ENCODE data around the gene C1orf167.

Gene C1orf167

DNA sequence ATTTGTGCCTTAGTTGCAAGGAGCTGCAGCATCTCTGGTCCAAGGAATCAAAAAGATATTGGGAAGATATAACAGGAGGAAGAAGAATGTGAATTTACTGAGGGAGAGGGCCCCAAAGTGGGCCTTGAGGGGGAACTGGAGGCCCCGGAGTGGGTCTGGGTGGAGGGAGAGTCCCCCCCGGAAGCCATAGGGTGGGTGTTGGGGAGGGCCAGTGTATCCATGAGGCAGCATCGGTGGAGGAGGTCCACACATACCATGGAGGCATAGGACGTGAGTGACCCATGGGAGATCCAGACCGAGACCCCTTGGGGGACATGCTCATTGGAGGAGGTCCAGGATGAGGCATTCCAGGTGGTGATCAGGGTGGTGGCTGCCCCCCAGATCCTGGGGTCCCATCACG, 708 bp upstream of the C1orf167 start:
- DNase-seq (ENCODE audit: low read depth in 1 of 2, low spot score in 1 of 2): no peak
- TF ChIP-seq JUND (IDR thresholded peaks at IDR 0.05; ENCODE audit: low read depth): no peak
- in situ Hi-C loops (cut with HindIII; ENCODE audit: low pct_unique_long_range_greater_than_20kb, low sequenced_read_pairs): no loop called here

DNA sequence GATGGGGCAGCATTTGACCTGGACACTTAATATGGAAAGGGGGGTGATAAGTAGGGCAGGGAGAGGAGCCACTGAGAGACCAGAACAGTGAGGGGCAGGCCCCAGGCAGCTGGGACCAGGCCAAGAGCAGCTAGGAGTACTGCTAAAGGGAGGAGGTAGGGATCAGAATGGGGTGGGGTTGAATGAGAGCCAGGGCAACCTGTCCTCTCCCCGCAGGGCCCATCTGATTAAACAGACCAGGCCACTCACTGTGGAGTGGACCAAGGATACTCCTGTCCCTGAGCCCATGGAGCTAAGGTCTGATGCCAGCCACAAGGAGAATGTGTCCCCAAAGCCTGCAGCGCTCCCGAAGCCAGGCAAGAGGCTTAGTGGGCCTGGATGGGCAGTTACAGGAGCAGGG, 2.1 kb downstream of the C1orf167 start:
- peak in 1 of 2 experiments; percentile 30 for DNase-seq (ENCODE audit: low read depth in 1 of 2, low spot score in 1 of 2)

DNA sequence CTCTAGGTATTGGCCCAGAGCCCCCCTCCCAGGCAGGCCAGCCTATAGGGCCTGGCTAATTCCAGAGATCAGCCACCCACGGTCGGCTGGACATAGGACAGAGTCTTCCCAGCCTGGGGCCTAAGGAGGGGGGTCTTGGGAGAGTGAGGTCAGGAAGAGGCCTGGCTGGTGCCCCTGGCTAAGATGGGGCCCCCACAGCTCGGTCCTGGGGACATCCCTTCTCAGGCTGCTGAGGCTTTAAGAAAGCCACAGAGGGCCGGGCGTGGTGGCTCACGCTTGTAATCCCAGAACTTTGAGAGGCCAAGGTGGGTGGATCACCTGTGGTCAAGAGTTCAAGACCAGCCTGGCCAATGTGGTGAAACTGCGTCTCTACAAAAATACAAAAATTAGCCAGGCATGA, 2.5 kb downstream of the C1orf167 start:
- TF ChIP-seq JUND (IDR thresholded peaks at IDR 0.05; ENCODE audit: low read depth): no peak
- DNase-seq (ENCODE audit: low read depth in 1 of 2, low spot score in 1 of 2): no peak
- in situ Hi-C loops (cut with HindIII; ENCODE audit: low pct_unique_long_range_greater_than_20kb, low sequenced_read_pairs): no loop called here

More for the DNA sequence above, 2.1 kb downstream of the C1orf167 start:
- TF ChIP-seq JUND (IDR thresholded peaks at IDR 0.05; ENCODE audit: low read depth): no peak
- in situ Hi-C loops (cut with HindIII; ENCODE audit: low pct_unique_long_range_greater_than_20kb, low sequenced_read_pairs): no loop called here

DNA sequence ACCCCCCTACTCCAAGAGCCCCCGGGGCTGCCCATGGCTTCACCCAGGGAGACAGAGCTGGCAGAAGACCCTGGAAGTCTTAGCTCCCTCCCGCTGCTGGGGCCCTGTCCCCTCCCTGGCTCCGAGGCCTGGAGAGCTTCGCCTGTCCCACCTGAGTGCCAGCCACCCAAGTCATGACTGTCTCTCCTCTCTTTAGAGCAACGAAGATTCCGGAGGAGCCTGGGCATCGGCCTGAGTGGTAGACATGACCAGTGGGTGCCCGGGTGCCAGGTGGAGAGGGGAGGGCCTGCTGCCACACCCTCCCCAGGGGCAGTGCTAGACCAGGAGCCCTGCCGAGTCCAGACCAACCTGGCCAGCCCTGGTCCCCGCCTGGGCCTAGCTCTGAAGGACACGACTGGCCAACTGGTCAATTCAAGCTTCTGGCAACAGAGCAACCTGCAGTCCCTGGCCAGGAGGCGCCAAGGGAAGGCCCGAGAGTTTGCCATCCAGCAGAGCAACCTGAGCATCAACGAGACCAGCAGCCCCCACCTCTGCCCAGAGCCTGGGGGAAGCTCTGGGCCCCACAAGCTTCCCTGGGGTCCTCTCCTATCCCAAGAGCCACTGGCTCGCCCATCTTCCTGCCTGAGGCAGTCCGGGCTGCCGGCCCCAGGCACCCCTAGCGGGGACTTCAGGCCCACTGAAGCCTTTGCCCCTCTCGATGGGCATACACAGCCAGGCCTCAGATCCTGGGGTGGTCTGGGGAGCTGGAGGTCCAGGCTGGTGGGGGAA, 3.9 kb downstream of the C1orf167 start:
- no peak for TF ChIP-seq JUND (IDR thresholded peaks at IDR 0.05; ENCODE audit: low read depth)
- in situ Hi-C loops (cut with HindIII; ENCODE audit: low pct_unique_long_range_greater_than_20kb, low sequenced_read_pairs): no loop called here
- no peak for DNase-seq (ENCODE audit: low read depth in 1 of 2, low spot score in 1 of 2)

DNA sequence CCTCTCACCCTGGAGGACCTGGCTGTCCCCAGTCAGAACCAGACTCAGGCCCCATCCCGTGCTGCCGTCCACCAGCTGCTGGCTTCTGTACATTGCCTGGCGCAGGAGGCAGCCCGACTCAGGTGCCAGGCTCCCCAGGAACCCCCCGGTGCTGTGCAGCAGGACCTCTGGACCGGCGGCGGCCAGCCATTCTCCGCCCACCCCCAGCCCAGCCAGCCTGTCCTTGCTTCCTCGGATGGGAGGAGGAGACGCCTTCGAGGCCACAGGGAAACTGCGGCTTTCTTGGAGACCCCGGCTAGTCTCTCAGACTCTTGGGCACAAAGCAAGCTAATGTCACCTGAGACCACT, 4.4 kb downstream of the C1orf167 start:
- in situ Hi-C loops (cut with HindIII; ENCODE audit: low pct_unique_long_range_greater_than_20kb, low sequenced_read_pairs): no loop called here
- no peak for TF ChIP-seq JUND (IDR thresholded peaks at IDR 0.05; ENCODE audit: low read depth)
- DNase-seq (ENCODE audit: low read depth in 1 of 2, low spot score in 1 of 2): no peak

DNA sequence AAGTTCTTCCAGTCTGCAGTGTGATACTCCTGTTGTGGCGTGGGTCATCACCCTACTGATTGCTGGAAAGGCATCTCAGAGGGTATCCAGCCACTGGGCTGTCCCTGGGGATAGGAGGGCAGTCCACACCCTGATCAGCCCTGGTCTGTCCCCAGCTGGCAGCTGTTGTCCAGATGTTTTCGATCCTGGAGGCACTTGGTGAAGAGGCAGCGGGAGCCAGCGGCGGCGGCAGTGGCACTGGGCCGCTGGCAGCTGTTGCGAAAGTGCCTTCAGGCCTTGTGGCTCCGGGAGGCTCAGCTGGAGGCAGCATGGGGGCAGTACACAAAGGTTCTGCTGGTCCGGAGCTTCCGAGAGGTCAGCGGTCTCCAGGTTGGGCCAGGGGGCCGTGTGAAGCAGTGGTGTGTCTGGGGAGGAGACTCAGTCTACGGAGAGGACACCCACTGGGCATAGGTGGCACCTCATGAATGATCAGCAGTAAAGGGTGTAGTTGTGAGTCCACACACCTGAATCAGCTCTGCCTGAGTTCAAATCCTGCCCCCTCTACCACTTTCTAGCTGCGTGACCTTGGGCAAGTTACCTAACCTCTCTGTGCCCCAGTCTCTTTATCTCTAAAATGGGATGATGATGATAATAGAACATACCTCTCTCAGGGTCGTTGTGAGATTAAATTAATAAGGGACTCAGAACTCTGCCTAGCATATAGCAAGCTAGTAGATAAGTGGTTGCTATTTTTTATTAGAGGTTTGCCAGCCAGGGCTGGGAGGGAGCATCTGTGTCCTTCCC, 6.1 kb downstream of the C1orf167 start:
- in situ Hi-C loops (cut with HindIII; ENCODE audit: low pct_unique_long_range_greater_than_20kb, low sequenced_read_pairs): no loop called here
- DNase-seq (ENCODE audit: low read depth in 1 of 2, low spot score in 1 of 2): no peak
- no peak for TF ChIP-seq JUND (IDR thresholded peaks at IDR 0.05; ENCODE audit: low read depth)

DNA sequence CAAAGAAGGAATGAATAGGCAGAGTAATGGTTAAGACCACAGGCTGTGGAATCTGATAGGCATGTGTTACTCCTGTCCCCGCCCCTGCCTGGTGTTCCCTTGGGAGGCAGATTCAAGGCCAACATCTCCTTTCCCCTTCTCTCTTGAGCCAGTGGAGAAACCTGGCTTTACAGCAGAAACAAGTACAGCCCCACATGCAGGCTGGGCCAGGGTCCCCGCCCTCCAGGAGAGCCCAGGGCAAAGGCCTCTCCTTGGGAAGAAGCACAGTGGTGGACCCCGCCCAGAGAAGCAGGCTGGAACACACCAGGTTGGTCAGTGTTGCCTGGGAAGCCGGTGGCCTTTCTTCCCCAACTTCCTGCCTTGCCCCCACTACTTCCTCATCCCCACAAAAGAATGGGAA, 6.8 kb downstream of the C1orf167 start:
- TF ChIP-seq JUND (IDR thresholded peaks at IDR 0.05; ENCODE audit: low read depth): no peak
- in situ Hi-C loops (cut with HindIII; ENCODE audit: low pct_unique_long_range_greater_than_20kb, low sequenced_read_pairs): no loop called here
- no peak for DNase-seq (ENCODE audit: low read depth in 1 of 2, low spot score in 1 of 2)

DNA sequence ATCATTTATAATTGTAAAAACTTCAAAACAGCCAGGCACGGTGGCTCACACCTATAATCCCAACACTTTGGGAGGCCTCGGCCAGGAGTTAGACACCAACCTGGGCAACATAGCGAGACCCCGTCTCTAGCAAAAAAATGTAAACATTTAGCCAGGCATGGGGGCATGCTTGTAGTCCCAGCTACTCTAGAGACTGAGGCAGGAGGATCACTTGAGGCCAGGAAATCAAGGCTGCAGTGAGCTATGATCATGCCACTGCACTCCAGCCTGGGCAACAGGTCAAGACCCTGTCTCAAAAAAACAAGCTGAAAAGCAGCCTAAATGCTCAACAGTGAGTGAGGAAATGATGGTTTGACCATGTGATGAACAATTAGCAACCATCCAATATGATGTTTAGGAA, 7.3 kb downstream of the C1orf167 start:
- DNase-seq (ENCODE audit: low read depth in 1 of 2, low spot score in 1 of 2): no peak
- in situ Hi-C loops (cut with HindIII; ENCODE audit: low pct_unique_long_range_greater_than_20kb, low sequenced_read_pairs): no loop called here
- no peak for TF ChIP-seq JUND (IDR thresholded peaks at IDR 0.05; ENCODE audit: low read depth)

DNA sequence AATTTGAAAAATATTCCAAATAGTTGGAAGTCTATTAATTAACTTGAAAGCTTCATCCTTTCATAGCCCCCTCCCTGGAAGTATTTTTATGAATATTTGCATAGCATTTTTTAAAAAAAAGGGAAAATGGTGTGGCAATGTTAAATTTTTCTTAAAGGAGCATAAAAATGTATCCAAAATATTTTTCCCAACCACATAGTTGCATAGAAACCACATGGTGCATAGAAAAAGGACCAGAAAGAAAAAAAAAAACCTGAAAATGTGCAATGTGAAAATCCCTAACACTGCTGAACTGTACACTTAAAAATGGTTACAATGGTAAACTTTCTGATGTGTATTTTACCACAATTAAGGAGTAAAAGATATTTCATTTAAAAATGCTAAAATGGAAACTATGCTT, 8.0 kb downstream of the C1orf167 start:
- DNase-seq (ENCODE audit: low read depth in 1 of 2, low spot score in 1 of 2): no peak
- no peak for TF ChIP-seq JUND (IDR thresholded peaks at IDR 0.05; ENCODE audit: low read depth)
- in situ Hi-C loops (cut with HindIII; ENCODE audit: low pct_unique_long_range_greater_than_20kb, low sequenced_read_pairs): no loop called here

DNA sequence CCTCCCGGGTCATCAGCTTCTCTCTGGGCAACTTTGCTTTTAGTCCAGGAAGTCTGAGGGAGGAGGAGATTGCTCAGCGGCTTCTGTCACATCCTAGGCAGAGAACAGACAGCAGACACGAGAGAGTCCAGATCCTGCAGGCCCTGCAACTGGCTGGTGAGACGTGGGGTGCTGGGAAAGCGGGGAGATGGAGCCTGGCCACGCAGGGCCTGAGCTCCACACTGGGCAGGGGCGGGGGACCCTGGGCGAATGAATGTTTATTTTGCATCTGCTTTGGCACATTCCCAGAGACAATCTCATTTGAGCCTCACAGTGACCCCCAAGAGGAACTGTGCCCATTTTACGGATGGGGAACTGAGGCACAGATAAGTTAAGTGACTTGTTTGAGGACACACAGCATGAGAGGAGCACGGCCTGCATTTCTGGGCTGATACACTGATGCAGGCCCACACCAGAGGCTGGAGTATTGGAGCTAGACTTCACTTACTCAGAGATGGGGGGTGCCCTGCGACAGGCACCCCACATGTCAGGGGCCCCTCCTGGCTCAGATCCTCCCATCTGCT, 9.6 kb downstream of the C1orf167 start:
- no peak for DNase-seq (ENCODE audit: low read depth in 1 of 2, low spot score in 1 of 2)
- in situ Hi-C loops (cut with HindIII; ENCODE audit: low pct_unique_long_range_greater_than_20kb, low sequenced_read_pairs): no loop called here
- TF ChIP-seq JUND (IDR thresholded peaks at IDR 0.05; ENCODE audit: low read depth): no peak

DNA sequence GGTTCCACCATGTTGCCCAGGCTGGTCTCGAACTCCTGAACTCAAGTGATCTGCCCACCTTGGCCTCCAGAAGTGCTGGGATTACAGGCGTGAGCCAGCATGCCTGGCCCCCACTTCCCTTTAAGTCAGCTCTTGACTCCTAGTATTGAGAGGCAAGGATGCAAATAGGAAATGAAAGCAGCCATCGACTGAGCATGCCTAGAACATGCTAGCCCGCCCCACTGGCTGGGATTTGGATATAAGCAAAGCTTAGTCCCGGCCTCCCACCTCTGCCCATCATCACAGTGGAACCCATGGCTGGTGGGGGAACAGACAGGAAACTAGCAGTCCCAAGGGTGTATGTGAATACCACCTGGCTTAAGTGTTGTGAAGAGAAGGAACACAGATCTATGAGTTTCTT, 10.5 kb downstream of the C1orf167 start:
- TF ChIP-seq JUND (IDR thresholded peaks at IDR 0.05; ENCODE audit: low read depth): no peak
- in situ Hi-C loops (cut with HindIII; ENCODE audit: low pct_unique_long_range_greater_than_20kb, low sequenced_read_pairs): no loop called here
- DNase-seq (ENCODE audit: low read depth in 1 of 2, low spot score in 1 of 2): no peak

DNA sequence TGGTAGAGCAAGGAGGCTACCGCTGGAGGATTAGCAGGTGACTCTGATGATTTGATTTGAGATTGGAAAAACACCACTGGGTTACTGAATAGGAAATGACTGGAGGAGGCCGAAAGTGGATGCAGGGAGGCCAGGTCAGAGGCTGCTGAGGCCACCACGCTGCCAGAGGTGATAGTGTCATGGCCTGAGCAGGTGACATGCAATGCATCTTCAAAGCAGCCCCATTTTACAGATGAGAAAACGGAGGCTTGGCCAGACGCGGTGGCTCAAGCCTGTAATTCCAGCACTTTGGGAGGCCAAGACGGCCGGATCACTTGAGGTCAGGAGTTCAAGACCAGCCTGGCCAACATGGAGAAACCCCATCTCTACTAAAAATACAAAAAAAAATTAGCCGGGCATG, 12.8 kb downstream of the C1orf167 start:
- TF ChIP-seq JUND (IDR thresholded peaks at IDR 0.05; ENCODE audit: low read depth): no peak
- no peak for DNase-seq (ENCODE audit: low read depth in 1 of 2, low spot score in 1 of 2)

DNA sequence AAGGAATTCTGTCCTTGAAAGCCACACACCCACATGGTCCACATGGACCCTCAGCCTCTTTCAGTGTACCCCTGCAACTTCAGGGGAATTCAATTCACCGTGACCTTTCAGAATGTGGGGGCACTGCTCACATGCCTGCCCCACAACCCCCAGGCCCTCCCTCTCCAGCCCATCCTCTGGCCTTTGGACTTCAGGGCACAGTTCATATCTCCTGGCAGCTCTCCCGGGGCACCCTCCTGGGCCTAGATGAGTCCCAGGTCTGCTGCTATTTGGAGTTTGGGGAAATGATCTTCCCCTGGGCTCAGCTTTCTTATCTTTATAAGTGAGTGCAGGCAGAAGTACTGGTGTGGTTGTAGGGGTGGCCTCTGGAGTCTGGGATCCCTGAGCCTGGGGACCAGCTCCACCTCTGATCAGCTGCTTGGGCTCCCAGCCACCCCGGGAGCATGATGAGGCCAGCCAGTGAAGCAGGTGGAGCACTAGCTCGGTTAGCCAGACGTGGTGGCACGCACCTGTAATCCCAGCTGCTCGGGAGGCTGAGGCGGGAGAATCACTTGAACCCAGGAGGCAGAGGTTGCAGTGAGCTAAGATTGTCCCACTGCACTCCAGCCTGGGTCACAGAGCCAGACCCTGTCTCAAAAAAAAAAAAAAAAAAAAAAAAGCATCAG, 15.8 kb downstream of the C1orf167 start:
- no peak for DNase-seq (ENCODE audit: low read depth in 1 of 2, low spot score in 1 of 2)
- in situ Hi-C loops (cut with HindIII; ENCODE audit: low pct_unique_long_range_greater_than_20kb, low sequenced_read_pairs): no loop called here
- TF ChIP-seq JUND (IDR thresholded peaks at IDR 0.05; ENCODE audit: low read depth): no peak

More for the DNA sequence above, 12.8 kb downstream of the C1orf167 start:
- in situ Hi-C loops (cut with HindIII; ENCODE audit: low pct_unique_long_range_greater_than_20kb, low sequenced_read_pairs): no loop called here

All from T47D (cell line).